Panc1 (cell line): ENCODE data around the gene MTURN. TPM values are rescaled to one million over a fixed set of nuclear protein-coding genes. Genes with fewer than 3 reads are reported as not detected.

ENCODE experiments used
- ATAC-seq: fragments of 200-7000 bp; cut with Tn5 transposase; 2 replicates; pipeline ENCODE4 v1.9.1; 2020; ENCODE audit warnings: mild to moderate bottlenecking, moderate library complexity
- BruUV-seq: library from RNA; stranded (reverse); fragments of 400-500 nt; replicated peaks from 2 replicates; lab custom pipeline; 2021; lab: Mats Ljungman, UMichigan
- CTCF ChIA-PET: fragments of 300-600 bp; sonication (Branson Sonifier 250); formaldehyde crosslinking; loops from one replicate; lab custom pipeline; 2022; ENCODE audit warnings: antibody characterized with exemption; lab: Charles Lee
- POLR2A ChIA-PET: fragments of 300-600 bp; sonication (Branson Sonifier 250); formaldehyde crosslinking; loops from one replicate; lab custom pipeline; 2022; ENCODE audit warnings: antibody characterized with exemption; lab: Charles Lee
- DNase-seq: peaks from one replicate; pipeline ENCODE4 v3.0.0-alpha.2; 2010; ENCODE audit warnings: low read depth, low spot score
- H3K27ac ChIP-seq: 2 replicates; pipeline ENCODE4 v1.5.1; 2011; ENCODE audit warnings: mild to moderate bottlenecking, low read length, inconsistent platforms
- H3K27me3 ChIP-seq: fragments of 200-500 bp; sonication (Bioruptor generic); 2 replicates; pipeline ENCODE4 v1.6.0; 2014; ENCODE audit warnings: low read length, inconsistent platforms; ENCODE audit not compliant: control insufficient read depth, insufficient read depth
- H3K36me3 ChIP-seq: fragments of 200-500 bp; sonication (Bioruptor generic); 2 replicates; pipeline ENCODE4 v1.5.1; 2014; ENCODE audit warnings: inconsistent platforms, mild to moderate bottlenecking, low read length, moderate library complexity; ENCODE audit not compliant: control insufficient read depth, insufficient read depth
- H3K4me1 ChIP-seq: 2 replicates; pipeline ENCODE4 v1.5.1; 2011; ENCODE audit warnings: inconsistent platforms, mild to moderate bottlenecking, low read length, moderate library complexity; ENCODE audit not compliant: control insufficient read depth, insufficient read depth
- H3K4me3 ChIP-seq, 2 experiments: 2 replicates each; pipeline ENCODE4 v1.5.1; 2011 to 2012; ENCODE audit warnings: low read depth in 2 of 2, low read length in 2 of 2, mild to moderate bottlenecking in 2 of 2, inconsistent platforms in 1 of 2, moderate library complexity in 1 of 2
- H3K9me3 ChIP-seq: fragments of 200-500 bp; sonication (Bioruptor generic); 2 replicates; pipeline ENCODE4 v1.5.1; 2014; ENCODE audit warnings: low read depth, mild to moderate bottlenecking, inconsistent platforms, low read length, moderate library complexity; ENCODE audit not compliant: control insufficient read depth, insufficient read depth
- POLR2AphosphoS5 ChIP-seq: IDR thresholded peaks from 2 replicates; pipeline ENCODE4 v1.6.1; 2012; ENCODE audit warnings: mild to moderate bottlenecking, low read depth, low read length, moderate library complexity
- SIN3A ChIP-seq: IDR thresholded peaks from 2 replicates; pipeline ENCODE4 v1.6.1; 2012; ENCODE audit warnings: low read depth, mild to moderate bottlenecking, low read length, moderate library complexity, borderline replicate concordance; ENCODE audit not compliant: insufficient read depth
- TCF7L2 ChIP-seq: IDR thresholded peaks from 2 replicates; pipeline ENCODE4 v1.6.1; 2011; ENCODE audit warnings: mild to moderate bottlenecking, low read depth, low read length, inconsistent platforms
- in situ Hi-C: cut with HindIII; loops from 2 replicates; pipeline ENCODE4 v1.10.0; 2016; ENCODE audit warnings: low sequenced_read_pairs, low pct_unique_long_range_greater_than_20kb
- intact Hi-C: fragments of 100-400 bp; cut with micrococcal nuclease; formaldehyde crosslinking; loops from one replicate; pipeline ENCODE4 v1.10.0; 2022; ENCODE audit not compliant: unreplicated experiment
- total RNA-seq: library from RNA; stranded (reverse); gene quantifications from one replicate; pipeline ENCODE4 v1.2.1, GENCODE V29; 2021; ENCODE audit not compliant: unreplicated experiment
- TF ChIP-seq, protein P1 (sequence below): fragments of 450-650 bp; IDR thresholded peaks from 2 replicates; pipeline ENCODE4 v1.5.1; 2017; ENCODE audit warnings: mild to moderate bottlenecking
- TF ChIP-seq, protein P2 (sequence below), 2 experiments: IDR thresholded peaks; 2 replicates each; pipeline ENCODE4 v1.6.1; 2011 to 2012; ENCODE audit warnings: low read depth in 2 of 2, control low read depth in 1 of 2, low read length in 1 of 2, mild to moderate bottlenecking in 1 of 2, moderate library complexity in 1 of 2; ENCODE audit not compliant: insufficient read depth in 1 of 2

The MTURN gene
- total RNA-seq, 1 experiment from 2014 or later = 1.2 TPM

GRCh38 chr7:30177965-30178364 is 43.2 kb downstream of the MTURN start:
- no peak for DNase-seq
- ChIA-PET POLR2A (no interaction called here), CTCF (no interaction called here)
- Histone ChIP-seq H3K9me3 (no peaks in the 10 kb centered on the region), H3K4me3 (no peak overlapping the region), H3K27ac (no peak overlapping the region), H3K4me1 (no peaks in the 10 kb centered on the region), H3K36me3 (no peaks in the 10 kb centered on the region), H3K27me3 (no peaks in the 10 kb centered on the region)
- TF ChIP-seq, protein P1, sequence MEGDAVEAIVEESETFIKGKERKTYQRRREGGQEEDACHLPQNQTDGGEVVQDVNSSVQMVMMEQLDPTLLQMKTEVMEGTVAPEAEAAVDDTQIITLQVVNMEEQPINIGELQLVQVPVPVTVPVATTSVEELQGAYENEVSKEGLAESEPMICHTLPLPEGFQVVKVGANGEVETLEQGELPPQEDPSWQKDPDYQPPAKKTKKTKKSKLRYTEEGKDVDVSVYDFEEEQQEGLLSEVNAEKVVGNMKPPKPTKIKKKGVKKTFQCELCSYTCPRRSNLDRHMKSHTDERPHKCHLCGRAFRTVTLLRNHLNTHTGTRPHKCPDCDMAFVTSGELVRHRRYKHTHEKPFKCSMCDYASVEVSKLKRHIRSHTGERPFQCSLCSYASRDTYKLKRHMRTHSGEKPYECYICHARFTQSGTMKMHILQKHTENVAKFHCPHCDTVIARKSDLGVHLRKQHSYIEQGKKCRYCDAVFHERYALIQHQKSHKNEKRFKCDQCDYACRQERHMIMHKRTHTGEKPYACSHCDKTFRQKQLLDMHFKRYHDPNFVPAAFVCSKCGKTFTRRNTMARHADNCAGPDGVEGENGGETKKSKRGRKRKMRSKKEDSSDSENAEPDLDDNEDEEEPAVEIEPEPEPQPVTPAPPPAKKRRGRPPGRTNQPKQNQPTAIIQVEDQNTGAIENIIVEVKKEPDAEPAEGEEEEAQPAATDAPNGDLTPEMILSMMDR = no peak
- TF ChIP-seq SIN3A = no peak
- TF ChIP-seq TCF7L2 = no peak
- TF ChIP-seq, protein P2, sequence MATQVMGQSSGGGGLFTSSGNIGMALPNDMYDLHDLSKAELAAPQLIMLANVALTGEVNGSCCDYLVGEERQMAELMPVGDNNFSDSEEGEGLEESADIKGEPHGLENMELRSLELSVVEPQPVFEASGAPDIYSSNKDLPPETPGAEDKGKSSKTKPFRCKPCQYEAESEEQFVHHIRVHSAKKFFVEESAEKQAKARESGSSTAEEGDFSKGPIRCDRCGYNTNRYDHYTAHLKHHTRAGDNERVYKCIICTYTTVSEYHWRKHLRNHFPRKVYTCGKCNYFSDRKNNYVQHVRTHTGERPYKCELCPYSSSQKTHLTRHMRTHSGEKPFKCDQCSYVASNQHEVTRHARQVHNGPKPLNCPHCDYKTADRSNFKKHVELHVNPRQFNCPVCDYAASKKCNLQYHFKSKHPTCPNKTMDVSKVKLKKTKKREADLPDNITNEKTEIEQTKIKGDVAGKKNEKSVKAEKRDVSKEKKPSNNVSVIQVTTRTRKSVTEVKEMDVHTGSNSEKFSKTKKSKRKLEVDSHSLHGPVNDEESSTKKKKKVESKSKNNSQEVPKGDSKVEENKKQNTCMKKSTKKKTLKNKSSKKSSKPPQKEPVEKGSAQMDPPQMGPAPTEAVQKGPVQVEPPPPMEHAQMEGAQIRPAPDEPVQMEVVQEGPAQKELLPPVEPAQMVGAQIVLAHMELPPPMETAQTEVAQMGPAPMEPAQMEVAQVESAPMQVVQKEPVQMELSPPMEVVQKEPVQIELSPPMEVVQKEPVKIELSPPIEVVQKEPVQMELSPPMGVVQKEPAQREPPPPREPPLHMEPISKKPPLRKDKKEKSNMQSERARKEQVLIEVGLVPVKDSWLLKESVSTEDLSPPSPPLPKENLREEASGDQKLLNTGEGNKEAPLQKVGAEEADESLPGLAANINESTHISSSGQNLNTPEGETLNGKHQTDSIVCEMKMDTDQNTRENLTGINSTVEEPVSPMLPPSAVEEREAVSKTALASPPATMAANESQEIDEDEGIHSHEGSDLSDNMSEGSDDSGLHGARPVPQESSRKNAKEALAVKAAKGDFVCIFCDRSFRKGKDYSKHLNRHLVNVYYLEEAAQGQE (IDR thresholded peaks at IDR 0.05; ENCODE audit: insufficient read depth in 1 of 2, low read depth in 2 of 2, low read length in 1 of 2) = no peak
- TF ChIP-seq POLR2AphosphoS5 = no peak
- intact Hi-C loops (no loop called here), in situ Hi-C loops (no loop called here)
- no peak for ATAC-seq
- BruUV-seq = no TSS peak

GRCh38 chr7:30178748-30179436 is 44.1 kb downstream of the MTURN start:
- ChIA-PET CTCF (no interaction called here), POLR2A (no interaction called here)
- Histone ChIP-seq H3K9me3 (no peaks in the 10 kb centered on the region), H3K36me3 (no peaks in the 10 kb centered on the region), H3K27me3 (no peaks in the 10 kb centered on the region), H3K4me3 (no peak overlapping the region), H3K4me1 (no peaks in the 10 kb centered on the region), H3K27ac (no peak overlapping the region)
- no peak for DNase-seq
- no peak for TF ChIP-seq TCF7L2
- TF ChIP-seq, protein P2 (IDR thresholded peaks at IDR 0.05; ENCODE audit: insufficient read depth in 1 of 2, low read depth in 2 of 2, low read length in 1 of 2) = no peak
- TF ChIP-seq, protein P1 = no peak
- no peak for TF ChIP-seq SIN3A
- no peak for TF ChIP-seq POLR2AphosphoS5
- in situ Hi-C loops (no loop called here), intact Hi-C loops (no loop called here)
- ATAC-seq = no peak; the same call in 1 of the 2 replicates
- BruUV-seq = no TSS peak
